ENCODE measurements around the gene AMMECR1L.
"Not testable (repeated sequence)": the region's sequence is repeated elsewhere in the genome, so short reads cannot be mapped to it uniquely, and the experiment has no call there.

The AMMECR1L gene

DNA sequence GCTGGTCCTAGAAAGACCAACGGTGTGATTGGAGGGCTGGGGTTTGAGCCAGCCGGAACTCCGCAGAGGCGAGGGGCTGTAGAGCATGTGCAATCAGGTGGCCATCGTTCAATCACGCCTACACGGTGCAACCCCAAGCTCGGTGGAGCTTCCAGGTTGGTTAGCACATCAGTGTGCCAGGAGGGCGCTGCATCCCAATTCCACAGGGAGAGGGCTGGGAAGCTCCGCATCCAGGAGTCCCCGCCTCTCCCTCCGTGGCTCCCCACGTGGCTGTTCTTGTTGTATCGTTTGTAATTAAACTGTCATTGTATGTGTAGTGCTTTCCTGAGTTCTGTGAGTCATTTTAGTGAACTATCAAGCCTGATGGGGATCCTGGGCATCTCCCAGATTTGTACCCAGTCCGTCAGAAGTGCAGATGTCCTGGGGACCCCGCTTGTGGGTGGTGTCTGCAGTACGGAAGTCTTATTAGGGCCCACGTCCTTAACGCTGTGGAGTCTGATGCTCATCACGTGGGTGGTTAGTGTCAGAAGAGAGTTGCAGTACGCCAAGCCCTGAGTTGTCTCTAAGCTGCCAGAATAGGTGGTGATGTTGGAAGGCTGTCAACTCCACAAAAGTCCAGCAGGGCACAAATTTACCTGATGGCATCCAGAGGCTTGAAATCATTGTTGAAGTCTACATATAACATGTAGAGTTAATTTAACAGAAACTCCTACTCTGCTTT is 20.6 kb upstream of the AMMECR1L start:
- Histone ChIP-seq H3K27me3 (ENCODE audit: control insufficient read depth, insufficient read depth, low read length) (peaks cover 24% of the 10 kb centered on the region), H3K4me2 (ENCODE audit: low read length) (peak overlapping the region; percentile 16), H3K36me3 (ENCODE audit: insufficient read depth, low read length) (no peaks in the 10 kb centered on the region), H3K4me3 (ENCODE audit: low read length) (no peak overlapping the region), H3K9ac (ENCODE audit: low read depth, low read length) (no peak overlapping the region), H3K9me3 (replicated peaks; ENCODE audit: low read length) (no peaks in the 10 kb centered on the region), H3K4me1 (ENCODE audit: control insufficient read depth, insufficient read depth, low read length) (no peaks in the 10 kb centered on the region)

DNA sequence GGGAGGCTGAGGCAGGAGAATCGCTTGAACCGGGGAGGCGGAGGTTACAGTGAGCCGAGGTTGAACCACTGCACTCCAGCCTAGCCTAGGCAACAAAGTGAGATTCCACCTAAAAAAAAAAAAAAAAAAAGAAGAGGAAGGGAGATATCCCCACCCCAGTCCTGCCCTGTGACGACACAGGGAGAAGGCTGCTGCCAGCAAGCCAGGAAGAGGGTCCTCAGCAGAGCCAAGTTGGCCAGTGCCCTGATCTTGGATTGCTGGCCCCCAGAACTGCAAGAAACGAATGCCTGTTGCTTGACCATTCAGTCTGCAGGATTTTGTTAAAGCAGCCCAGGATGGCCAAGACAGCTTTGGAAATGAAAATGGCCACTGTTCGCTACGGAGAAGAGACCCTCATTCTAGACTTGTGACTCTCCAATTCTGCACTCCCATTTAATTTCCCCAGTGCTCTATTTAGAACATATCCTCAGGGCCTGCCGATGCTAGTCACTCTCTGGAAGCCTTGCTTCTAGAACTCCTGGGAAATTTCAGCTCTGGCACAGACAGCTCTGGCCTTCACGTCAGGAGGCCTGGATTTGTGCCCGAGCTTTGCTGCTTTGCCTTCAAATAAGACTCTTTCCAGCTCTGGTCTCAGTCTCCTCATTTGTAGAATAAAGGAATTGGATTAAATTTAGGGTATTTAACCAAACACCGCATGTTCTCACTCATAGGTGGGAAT is 15.7 kb upstream of the AMMECR1L start:
- Histone ChIP-seq H3K36me3 (ENCODE audit: insufficient read depth, low read length) (no peaks in the 10 kb centered on the region), H3K9me3 (replicated peaks; ENCODE audit: low read length) (no peaks in the 10 kb centered on the region), H3K4me3 (ENCODE audit: low read length) (no peak overlapping the region), H3K4me1 (ENCODE audit: control insufficient read depth, insufficient read depth, low read length) (no peaks in the 10 kb centered on the region), H3K9ac (ENCODE audit: low read depth, low read length) (no peak overlapping the region), H3K27me3 (ENCODE audit: control insufficient read depth, insufficient read depth, low read length) (peaks cover 16% of the 10 kb centered on the region), H3K4me2 (ENCODE audit: low read length) (no peak overlapping the region)

DNA sequence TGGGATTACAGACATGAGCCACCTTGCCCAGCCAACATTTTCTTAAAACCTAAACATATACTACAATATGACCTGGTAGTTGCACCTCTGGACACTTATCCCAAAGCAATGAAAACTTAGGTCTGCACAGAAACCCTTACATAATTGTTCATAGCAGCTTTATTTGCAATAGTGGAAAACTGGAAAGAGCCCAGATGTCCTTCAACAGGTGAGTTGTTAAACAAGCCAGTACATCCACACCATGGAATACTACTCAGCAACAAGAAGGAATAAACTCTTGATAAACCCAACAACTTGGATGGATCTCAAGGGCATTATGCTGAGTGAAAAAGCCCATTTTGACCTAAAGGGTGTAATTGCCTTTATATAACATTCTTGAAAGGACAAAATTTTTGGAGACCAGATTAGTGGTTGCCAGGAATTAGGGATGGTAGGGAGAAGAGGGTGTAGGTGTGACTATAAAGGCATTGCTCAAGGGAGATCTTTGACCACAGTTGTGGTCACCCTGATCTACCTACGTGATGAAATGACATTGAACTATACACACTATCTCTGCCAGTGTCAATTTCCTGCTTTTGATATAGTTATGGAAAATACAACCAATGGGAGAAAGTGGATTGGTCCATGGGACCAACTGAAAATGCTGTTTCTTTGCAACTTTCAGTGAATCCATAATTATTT is 11.9 kb upstream of the AMMECR1L start:
- no peak overlapping the region for H3K4me2 ChIP-seq (ENCODE audit: low read length)
- H3K36me3 ChIP-seq (ENCODE audit: insufficient read depth, low read length) = no peaks in the 10 kb centered on the region
- peaks cover 6% of the 10 kb centered on the region for H3K27me3 ChIP-seq (ENCODE audit: control insufficient read depth, insufficient read depth, low read length)
- no peak overlapping the region for H3K4me3 ChIP-seq (ENCODE audit: low read length)
- H3K4me1 ChIP-seq (ENCODE audit: control insufficient read depth, insufficient read depth, low read length) = no peaks in the 10 kb centered on the region
- H3K9me3 ChIP-seq (replicated peaks; ENCODE audit: low read length) = no peaks in the 10 kb centered on the region
- no peak overlapping the region for H3K9ac ChIP-seq (ENCODE audit: low read depth, low read length)

DNA sequence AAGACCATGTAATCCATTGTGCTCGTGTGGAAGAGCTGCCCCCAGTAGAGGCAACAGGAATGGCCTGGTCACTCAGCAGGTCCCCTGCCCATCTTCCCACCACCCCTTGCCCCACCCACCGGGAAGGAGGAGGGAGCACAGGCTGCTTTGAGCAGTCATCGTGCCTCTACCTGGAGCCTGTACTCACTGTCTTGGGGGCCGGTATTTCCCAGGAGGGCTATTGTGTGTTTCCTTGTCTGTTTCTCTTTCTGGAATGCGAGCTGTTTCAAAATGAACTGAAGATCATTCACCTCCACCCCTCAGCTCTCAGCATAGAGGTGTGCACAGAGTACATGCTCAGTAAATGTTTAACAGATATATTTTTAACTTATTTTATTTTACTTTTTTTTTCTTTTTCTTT is 7.7 kb upstream of the AMMECR1L start:
- H3K4me3 ChIP-seq (ENCODE audit: low read length) = no peak overlapping the region
- no peak overlapping the region for H3K4me2 ChIP-seq (ENCODE audit: low read length)
- no peaks in the 10 kb centered on the region for H3K36me3 ChIP-seq (ENCODE audit: insufficient read depth, low read length)
- no peaks in the 10 kb centered on the region for H3K4me1 ChIP-seq (ENCODE audit: control insufficient read depth, insufficient read depth, low read length)
- H3K9me3 ChIP-seq (replicated peaks; ENCODE audit: low read length) = no peaks in the 10 kb centered on the region
- H3K9ac ChIP-seq (ENCODE audit: low read depth, low read length) = no peak overlapping the region
- peaks cover 6% of the 10 kb centered on the region for H3K27me3 ChIP-seq (ENCODE audit: control insufficient read depth, insufficient read depth, low read length)

DNA sequence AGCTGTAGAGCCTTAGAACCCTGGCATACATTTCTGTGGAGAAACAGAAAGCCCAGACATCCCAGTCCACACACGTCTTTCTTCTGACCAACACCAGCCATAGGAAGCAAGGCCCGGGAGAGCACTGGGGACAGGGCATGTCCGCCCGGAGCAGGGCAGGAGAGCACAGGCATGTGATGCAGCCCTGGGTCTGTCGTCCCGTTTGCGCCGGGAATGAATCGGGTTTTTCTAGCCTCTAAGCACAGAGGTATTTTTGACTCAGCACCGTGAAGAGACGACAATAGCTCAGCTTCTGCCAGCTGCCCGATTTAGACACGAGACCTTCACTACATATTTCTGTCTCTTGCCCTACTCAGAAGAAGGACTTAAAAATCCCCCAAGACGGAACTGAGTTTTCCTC is 7.3 kb upstream of the AMMECR1L start:
- Histone ChIP-seq H3K9me3 (replicated peaks; ENCODE audit: low read length) (no peaks in the 10 kb centered on the region), H3K9ac (ENCODE audit: low read depth, low read length) (no peak overlapping the region), H3K4me2 (ENCODE audit: low read length) (no peak overlapping the region), H3K4me1 (ENCODE audit: control insufficient read depth, insufficient read depth, low read length) (peaks cover 2% of the 10 kb centered on the region), H3K27me3 (ENCODE audit: control insufficient read depth, insufficient read depth, low read length) (peaks cover 6% of the 10 kb centered on the region), H3K36me3 (ENCODE audit: insufficient read depth, low read length) (no peaks in the 10 kb centered on the region), H3K4me3 (ENCODE audit: low read length) (no peak overlapping the region)

DNA sequence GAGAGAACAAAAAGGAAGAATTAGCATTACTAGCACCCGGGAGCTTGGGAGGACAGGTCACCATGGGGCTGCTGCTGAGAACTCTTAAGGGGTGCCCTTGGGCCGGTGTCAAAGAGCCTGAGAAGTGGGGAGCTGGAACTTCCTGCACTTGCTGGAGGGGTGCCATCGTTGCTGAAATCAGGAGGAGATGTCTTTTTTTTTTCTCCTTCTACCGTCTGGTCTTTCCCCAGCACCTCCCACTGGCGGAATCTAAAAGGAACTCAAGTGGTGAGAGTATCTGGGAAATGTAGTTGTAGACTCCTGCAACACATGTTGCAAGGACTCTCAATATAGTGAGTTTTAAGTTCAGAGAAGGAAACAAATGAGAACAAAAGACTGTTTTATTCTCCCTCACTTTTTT is 6.1 kb upstream of the AMMECR1L start:
- no peak overlapping the region for H3K4me2 ChIP-seq (ENCODE audit: low read length)
- H3K9me3 ChIP-seq (replicated peaks; ENCODE audit: low read length) = no peaks in the 10 kb centered on the region
- no peak overlapping the region for H3K9ac ChIP-seq (ENCODE audit: low read depth, low read length)
- no peak overlapping the region for H3K4me3 ChIP-seq (ENCODE audit: low read length)
- H3K4me1 ChIP-seq (ENCODE audit: control insufficient read depth, insufficient read depth, low read length) = peaks cover 12% of the 10 kb centered on the region
- no peaks in the 10 kb centered on the region for H3K36me3 ChIP-seq (ENCODE audit: insufficient read depth, low read length)
- H3K27me3 ChIP-seq (ENCODE audit: control insufficient read depth, insufficient read depth, low read length) = no peaks in the 10 kb centered on the region

DNA sequence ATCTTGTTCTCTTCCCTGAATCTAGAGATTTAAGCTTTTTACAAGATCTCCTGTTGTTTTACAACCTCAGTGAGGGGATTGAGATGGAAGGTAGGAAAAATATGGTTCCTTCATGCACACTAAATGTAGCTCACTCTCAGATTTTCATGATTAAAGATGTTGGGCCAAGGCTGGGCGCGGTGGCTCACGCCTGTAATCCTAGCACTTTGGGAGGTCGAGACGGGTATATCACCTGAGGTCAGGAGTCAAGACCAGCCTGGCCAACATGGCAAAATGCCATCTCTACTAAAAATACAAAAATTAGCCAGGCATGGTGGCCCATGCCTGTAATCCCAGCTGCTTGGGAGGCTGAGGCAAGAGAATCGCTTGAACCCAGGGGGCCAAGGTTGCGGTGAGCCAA is 5.0 kb upstream of the AMMECR1L start:
- H3K4me2 ChIP-seq (ENCODE audit: low read length); H3K36me3 ChIP-seq (ENCODE audit: insufficient read depth, low read length); H3K4me3 ChIP-seq (ENCODE audit: low read length); H3K27me3 ChIP-seq (ENCODE audit: control insufficient read depth, insufficient read depth, low read length); H3K9me3 ChIP-seq (replicated peaks; ENCODE audit: low read length); H3K9ac ChIP-seq (ENCODE audit: low read depth, low read length): not testable (repeated sequence)
- peaks cover 12% of the 10 kb centered on the region for H3K4me1 ChIP-seq (ENCODE audit: control insufficient read depth, insufficient read depth, low read length)

DNA sequence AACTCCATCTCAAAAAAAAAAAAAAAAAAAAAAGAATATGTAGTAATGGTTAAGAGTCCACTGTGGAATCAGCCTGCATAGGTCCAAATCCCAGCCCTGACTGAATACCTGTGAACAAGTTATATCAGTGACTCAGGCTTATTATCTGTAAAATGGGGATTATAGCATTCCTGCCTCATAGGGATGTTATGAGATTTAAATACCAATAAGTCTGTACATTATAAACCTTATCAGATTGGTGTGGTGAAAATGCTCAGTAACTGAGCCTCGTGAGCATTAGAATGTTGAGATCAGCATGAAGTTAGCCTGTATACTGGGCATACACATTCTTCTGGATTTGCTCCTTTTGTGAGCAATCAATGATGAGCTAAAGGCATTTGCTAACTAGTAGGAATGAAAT is 3.0 kb upstream of the AMMECR1L start:
- H3K9ac ChIP-seq (ENCODE audit: low read depth, low read length) = no peak overlapping the region
- H3K4me3 ChIP-seq (ENCODE audit: low read length) = no peak overlapping the region
- no peaks in the 10 kb centered on the region for H3K27me3 ChIP-seq (ENCODE audit: control insufficient read depth, insufficient read depth, low read length)
- H3K4me1 ChIP-seq (ENCODE audit: control insufficient read depth, insufficient read depth, low read length) = peaks cover 20% of the 10 kb centered on the region
- peaks cover 2% of the 10 kb centered on the region for H3K36me3 ChIP-seq (ENCODE audit: insufficient read depth, low read length)
- no peaks in the 10 kb centered on the region for H3K9me3 ChIP-seq (replicated peaks; ENCODE audit: low read length)
- H3K4me2 ChIP-seq (ENCODE audit: low read length) = no peak overlapping the region

DNA sequence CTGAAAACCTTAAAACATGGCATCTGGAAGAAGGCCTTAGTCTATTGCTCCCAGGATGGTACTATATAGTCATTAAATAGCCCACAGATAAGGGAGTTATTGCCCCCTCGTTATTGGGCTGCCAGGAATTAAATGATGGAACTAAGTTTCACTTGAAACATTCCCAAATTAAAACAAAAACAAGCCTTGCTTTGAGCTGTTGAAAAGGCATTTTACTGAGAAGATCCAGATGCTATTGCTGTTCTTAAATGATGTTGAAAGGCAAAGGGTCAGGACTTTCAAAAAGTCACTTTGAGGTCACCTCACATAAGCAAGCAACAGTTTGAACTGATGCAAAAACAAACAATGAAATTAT is 2.0 kb upstream of the AMMECR1L start:
- H3K4me2 ChIP-seq (ENCODE audit: low read length) = peak overlapping the region; percentile 76
- peaks cover 8% of the 10 kb centered on the region for H3K36me3 ChIP-seq (ENCODE audit: insufficient read depth, low read length)
- H3K4me1 ChIP-seq (ENCODE audit: control insufficient read depth, insufficient read depth, low read length) = peaks cover 21% of the 10 kb centered on the region
- peak overlapping the region; percentile 58 for H3K4me3 ChIP-seq (ENCODE audit: low read length)
- no peaks in the 10 kb centered on the region for H3K9me3 ChIP-seq (replicated peaks; ENCODE audit: low read length)
- H3K9ac ChIP-seq (ENCODE audit: low read depth, low read length) = peak overlapping the region; percentile 59
- no peaks in the 10 kb centered on the region for H3K27me3 ChIP-seq (ENCODE audit: control insufficient read depth, insufficient read depth, low read length)

DNA sequence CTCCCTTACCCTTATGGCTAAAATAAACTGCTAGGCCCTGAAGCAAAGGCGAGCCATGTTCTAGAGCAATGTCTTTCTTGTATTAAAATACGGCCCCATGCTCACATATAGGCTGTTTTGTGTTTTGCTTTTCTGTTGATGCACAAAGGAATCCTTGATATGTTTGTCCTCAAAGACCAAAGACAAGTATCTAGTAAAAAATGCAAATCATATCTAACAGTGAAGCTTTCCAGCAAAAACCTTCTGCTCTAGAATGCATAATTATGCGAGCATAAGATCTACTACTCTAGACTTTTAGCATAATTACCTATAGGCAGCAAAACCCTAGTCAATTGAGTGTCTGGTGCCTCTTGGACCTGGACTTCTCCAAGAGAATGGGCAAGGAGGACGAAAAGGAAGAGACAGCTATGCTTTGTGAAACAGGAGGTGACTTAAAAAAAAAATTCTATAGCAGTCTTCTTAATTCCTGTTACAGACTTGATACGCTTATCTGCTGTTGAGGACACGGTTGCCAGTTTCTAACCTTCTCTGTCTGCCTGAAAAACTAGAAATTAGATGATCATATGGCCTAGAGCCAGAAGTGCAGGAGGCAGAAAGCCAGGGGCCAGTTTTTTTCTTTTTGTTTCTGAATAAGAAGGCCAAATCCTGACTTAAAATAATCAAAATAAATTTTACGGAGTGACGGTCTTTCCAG is 1.5 kb upstream of the AMMECR1L start:
- H3K4me2 ChIP-seq (ENCODE audit: low read length) = peak overlapping the region; percentile 76
- H3K4me3 ChIP-seq (ENCODE audit: low read length) = peak overlapping the region; percentile 58
- peaks cover 21% of the 10 kb centered on the region for H3K4me1 ChIP-seq (ENCODE audit: control insufficient read depth, insufficient read depth, low read length)
- no peaks in the 10 kb centered on the region for H3K9me3 ChIP-seq (replicated peaks; ENCODE audit: low read length)
- peaks cover 12% of the 10 kb centered on the region for H3K36me3 ChIP-seq (ENCODE audit: insufficient read depth, low read length)
- H3K27me3 ChIP-seq (ENCODE audit: control insufficient read depth, insufficient read depth, low read length) = no peaks in the 10 kb centered on the region
- H3K9ac ChIP-seq (ENCODE audit: low read depth, low read length) = peak overlapping the region; percentile 59

DNA sequence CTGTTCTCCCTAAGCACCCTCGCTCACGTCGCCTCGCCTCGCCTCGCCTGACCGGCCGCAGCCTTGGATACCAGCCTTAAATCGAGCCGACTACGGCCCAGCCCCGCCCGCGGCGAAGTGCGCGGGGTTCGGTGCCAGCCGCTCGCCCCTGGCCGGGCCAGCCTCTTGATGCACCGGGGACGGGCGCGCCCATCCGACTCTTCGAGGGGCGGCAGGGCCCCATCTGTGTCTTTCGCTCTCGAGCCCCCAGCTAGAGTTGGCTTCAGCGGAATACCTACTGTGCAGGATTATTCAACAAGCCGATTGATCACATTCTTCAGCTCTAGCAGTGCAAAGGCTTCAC is 808 bp upstream of the AMMECR1L start:
- H3K27me3 ChIP-seq (ENCODE audit: control insufficient read depth, insufficient read depth, low read length) = not testable (repeated sequence)

More for the DNA sequence above, 808 bp upstream of the AMMECR1L start:
- Histone ChIP-seq H3K9ac (ENCODE audit: low read depth, low read length) (peak overlapping the region; percentile 88), H3K4me1 (ENCODE audit: control insufficient read depth, insufficient read depth, low read length) (peaks cover 21% of the 10 kb centered on the region), H3K4me2 (ENCODE audit: low read length) (peak overlapping the region; percentile 76), H3K36me3 (ENCODE audit: insufficient read depth, low read length) (peaks cover 17% of the 10 kb centered on the region), H3K4me3 (ENCODE audit: low read length) (peak overlapping the region; percentile 77)
- not testable (repeated sequence) for H3K9me3 ChIP-seq (replicated peaks; ENCODE audit: low read length)

Measured in skeletal muscle satellite cell (primary cell).